GM21737 (cell line): ENCODE measurements around the gene PTRH1.

Source experiments
- ATAC-seq: cut with Tn5 transposase; IDR thresholded peaks from one replicate; pipeline ENCODE4 v1.9.1; 2021; ENCODE audit warnings: mild to moderate bottlenecking, moderate library complexity; ENCODE audit not compliant: unreplicated experiment

The PTRH1 gene

DNA sequence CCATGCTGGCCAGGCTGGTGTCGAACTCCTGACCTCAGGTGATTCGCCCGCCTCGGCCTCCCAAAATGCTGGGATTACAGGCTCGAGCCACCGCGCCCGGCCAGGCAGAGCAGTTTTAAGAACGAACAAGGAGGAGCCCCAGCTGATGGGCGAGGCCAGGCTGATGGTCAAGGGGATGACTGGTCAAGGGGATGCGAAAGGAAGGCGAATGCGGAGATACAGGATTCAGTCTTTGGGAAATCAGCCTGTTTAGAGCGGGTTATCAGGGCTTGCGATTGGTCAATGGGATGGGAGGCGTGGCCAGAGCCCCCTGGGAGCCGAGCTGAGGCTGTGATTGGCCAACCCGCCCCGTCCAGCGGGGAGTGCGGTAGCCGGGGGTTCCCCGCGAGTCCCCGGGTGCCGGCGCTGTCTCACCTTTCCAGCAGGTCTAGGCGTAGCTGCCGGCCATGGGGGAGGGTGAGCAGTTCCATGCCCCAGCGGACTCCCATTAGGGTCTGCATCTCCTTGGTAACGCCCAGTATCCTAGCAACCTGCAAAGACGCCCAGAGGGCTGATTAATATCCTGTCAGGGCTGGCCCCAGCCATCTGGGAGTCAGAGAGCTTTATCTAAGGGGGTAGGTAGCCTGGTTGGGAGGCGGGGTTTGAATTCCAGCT, 27.1 kb upstream of the PTRH1 start:
- no peak for ATAC-seq

DNA sequence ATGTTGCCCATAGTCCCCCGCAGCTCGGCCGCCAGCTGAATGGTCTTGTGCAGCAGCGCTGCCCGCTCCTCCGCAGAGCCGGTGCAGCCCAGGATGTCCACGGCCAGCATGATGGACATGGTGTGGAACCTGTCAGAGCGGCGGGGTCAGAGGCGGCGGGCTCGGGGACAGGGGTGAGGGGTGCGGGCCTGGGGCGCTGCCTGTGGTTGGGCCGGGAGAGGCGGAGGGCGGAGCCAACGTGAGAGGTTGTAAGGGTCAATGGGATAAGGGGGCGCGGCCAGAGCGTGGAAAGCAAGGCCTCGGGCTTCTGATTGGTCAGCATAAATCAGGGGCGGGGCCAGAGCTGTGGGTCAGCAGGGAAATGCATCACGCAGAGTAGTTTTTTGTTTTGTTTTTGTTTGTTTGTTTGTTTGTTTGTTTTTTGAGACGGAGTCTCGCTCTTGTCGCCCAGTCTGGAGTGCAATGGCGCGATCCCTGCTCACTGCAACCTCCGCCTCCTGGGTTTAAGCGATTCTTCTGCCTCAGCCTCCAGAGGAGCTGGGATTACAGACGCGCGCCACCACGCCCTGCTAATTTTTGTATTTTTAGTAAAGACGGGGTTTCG, 26.5 kb upstream of the PTRH1 start:
- ATAC-seq: no peak

DNA sequence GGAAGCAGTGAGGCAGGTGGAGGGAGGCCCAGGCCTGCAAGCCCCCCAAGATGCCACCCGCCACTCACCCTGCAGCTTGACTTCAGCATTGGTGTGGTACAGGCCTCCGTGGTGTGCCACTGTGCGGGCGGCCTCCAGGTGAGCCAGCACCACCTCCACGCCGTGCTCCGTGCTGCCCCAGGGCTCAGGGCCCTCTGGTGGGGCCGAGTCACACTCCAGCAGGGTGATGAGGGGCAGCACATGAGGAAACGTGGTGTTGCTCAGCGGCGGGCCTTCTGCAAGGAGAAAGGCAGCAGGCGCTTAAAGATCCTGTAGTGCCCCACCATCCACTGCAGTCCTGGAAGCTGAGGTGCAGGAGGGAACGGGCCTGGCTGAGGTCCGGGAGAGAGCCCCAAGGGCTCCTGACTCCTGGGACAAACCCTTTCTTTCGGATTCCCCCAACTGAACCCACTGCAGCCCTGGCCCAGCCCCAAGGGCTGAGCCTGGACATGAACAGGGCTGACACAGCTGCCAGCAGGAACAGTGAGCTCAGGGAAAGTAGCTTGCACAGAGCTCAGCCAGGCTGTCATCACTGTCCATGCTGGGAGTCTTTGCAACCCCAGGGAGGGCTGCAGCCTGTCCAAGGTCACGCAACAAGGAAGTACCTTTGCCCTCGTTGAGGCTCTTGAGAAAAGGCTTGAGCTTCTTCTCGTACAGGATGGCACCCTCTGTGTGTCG, 24.3 kb upstream of the PTRH1 start:
- ATAC-seq: no peak

DNA sequence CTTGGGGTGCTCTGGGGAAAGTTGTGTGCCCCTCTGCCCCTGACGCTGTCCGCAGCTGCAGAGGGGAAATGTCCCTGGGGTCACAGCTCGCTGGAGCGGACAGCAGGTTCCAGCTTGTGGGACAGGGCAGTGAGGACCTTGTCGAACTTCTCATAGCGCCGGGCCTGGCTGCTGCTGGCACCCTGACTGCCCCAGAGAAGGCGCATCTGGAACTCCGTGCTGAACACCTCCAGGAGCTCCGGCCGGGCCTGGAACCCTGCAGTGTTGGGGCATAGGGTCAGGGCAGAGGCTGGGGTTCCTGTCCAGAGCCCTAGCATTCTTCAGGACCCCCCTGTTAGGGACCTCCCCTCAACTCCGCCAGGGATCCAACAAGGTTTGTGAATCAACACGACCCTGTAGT, 23.2 kb upstream of the PTRH1 start:
- ATAC-seq: no peak

DNA sequence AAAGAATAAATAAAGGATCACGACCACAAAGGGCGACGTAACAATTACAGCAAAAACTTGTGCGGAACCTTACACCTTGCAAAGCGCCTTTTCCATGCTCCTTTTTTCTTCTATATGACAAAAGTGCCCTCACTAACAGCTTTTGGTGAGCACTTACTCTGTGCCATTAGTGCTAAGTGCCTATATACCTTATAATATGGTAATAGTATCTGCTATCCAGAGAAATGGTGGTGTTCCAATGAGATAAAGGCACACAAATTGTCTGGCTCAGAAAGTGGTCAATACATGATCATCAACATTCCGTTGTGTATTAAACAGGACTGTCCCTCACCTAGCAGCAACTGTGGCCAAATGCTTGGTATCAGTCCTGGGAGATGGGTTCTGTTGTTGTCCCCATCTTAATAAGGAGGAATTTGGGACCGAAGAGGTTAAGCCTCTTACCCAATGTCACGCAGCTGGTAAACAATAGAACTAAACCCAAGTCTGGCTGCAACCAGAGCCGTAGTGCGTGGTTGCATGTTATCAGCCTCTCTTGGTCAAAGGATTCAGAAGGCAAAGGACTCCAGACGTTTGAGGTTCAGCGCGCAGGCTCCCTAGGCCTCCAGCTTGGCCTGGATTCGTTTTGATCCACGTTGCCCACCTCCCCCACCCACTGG, 20.2 kb upstream of the PTRH1 start:
- ATAC-seq: no peak

DNA sequence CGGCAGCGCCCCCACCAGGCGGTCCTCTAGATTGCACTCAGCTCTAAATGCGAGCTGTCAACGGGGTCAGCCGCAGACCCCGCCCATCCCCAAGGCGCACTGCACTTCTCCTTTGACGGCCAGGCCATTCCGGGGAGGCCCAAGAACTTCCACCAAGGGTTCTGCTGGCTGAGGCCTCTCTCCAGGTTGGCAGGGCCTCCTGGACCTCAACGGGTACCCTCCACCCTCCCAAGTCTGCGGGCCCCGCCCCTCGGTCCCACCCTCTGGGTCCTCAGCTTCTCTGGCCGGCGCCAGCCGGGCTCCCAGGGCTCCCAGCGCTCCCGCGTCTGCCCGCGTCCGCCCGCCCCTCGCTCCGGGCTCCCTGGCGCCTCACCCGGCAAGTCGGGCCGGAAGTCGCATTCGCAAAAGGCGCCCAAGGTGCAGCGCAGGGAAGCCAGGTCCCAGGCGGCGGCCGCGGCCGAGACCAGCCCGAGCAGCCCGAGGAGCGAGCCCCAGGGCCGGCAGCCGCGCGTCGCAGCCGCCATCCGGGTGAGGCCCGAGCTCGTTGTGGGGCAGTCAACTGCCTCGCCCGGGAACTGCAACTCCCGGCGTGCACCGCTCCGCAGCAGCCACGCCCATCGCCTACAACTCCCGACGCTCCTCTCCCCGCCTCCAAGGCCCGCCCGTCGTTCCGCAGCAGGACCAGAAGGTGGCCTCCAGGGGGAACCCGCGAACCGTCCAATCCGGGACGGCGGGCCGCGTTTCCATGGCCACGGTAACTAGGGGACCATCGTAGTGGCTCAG, 19.5 kb upstream of the PTRH1 start, which contains the start of gene TOR2A:
TSS of gene TOR2A (minus strand) at position 548 of the 783 bp plus-strand sequence. CDS start at position 524, 24 bp downstream.
- peak; percentile 80 for ATAC-seq

DNA sequence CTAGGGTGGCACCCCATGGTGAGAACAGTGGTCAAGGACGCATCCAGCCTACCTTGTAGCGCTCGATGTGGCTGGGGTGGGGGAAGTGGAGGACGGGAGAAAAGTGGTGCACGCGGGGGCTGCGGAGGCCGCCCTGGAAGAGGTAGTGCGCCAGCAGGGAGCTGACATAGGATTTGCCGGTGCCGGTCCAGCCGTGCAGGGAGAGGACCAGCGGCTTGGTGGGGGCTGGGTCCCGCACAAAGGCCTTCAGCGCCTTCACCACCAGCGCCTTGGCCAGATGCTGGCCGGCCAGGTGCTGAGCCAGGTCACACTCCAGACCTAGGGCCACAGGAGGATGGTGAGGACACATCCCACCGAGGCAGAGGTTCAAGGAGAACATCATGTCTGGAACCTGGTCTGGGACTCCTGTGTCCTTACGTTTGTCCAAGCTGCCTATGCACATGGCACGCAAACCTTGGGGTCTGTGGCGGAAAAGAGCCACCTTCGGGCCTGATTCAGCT, 18.8 kb upstream of the PTRH1 start:
- no peak for ATAC-seq

DNA sequence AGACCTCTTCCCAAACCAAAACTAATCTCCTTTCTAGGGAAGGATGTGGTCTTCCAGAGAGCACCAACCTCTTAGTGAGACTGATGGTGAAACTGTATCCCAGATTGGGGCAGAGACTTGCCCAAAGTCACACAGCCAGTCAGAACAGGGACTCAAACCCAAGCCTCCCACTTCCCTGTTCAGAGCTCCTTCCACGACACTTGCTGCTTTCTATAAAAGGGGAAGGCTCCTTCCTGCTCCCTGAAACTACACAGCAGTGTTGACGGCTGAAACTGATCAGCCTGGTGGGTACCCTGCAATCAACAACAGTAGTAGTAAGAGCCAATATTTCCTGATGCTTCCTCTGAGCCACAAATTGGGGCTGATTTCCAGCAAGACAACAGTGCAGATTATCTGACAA, 18.2 kb upstream of the PTRH1 start:
- ATAC-seq: no peak

DNA sequence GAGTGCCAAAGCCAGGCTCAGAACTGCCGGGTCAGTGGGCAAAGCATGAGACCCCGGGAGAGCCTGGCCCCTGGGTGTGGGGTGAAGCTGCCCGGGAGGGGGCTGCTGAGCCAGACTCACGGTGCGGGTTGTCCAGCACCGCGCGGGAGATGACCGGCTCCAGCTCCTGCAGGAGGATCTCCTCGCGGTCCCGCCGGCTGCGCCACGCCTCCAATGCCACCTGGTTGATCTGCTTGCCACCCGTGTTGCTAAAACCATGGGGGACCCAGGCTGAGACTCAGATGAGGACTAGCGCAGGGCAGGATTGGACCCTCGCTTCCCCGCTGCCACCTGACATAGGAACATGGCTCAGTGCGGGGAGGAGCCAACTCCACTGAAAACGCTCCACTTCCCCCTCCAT, 17.0 kb upstream of the PTRH1 start:
- no peak for ATAC-seq

DNA sequence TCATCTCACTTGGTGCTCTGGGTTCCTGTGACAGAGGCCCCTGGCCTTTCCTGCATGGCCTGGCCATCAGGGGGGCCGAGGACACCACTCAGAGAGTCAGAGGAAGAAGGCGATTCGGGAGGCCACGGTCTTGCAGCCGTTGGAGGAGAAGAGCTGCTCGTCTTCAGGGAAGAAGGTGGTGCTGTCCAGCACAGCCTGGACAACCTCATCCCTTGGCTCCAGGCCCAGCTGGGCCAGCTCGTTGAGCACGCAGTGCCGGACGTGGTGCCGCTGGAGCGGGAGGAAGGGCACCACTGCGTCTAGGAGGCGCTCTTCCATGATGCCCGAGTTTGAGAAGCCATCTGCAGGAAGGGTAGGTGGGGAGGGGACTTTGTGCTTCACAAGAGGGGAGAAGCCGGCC, 16.5 kb upstream of the PTRH1 start:
- ATAC-seq: no peak

DNA sequence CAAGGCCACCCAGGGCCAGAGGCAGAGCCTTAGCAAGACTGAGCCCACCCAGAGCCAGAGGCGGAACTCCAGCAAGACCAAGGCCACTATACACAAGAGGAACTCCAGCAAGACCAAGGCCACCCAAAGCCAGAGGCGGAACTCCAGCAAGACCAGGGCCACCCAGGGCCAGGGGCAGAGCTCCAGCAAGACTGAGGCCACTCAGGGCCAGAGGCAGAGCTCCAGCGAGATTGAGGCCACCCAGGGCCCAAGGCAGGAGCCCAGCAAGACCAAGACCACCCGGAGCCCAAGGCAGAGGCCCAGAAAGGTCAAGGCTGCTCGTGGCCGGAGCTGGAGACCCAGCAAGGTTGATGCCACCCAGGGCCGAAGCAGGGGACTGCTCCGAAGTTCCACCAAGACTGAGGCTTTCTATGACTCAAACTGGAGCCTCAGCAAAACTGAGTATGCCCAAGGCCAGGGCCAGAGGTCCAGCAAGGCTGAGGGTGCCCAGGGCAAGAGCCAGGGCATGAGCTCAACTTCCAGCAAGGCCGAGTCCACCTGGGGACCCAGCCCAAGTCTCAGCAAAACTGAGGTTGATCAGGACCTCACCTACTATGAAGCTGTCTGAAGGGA, 15.4 kb upstream of the PTRH1 start:
- no peak for ATAC-seq

DNA sequence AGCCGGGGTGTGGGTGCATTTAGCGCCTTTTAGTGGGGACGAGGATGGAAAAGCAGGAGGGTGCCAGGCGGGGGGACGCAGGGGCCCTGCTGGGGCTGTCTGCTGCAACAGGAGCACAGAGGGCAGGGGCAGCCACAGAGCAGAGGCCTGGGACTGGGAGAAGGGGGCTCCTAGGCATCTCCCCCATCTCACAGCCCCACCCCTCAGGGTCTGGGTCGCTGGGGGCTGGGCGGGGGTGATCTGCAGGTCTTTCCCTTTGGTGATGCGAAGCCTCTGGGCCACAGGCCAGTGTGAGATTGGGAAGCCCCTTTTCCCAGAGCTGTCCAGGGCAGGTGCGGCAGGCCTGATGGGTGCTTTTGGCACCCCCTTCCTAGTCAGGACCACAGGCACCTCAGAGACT, 14.8 kb upstream of the PTRH1 start:
- ATAC-seq: no peak

DNA sequence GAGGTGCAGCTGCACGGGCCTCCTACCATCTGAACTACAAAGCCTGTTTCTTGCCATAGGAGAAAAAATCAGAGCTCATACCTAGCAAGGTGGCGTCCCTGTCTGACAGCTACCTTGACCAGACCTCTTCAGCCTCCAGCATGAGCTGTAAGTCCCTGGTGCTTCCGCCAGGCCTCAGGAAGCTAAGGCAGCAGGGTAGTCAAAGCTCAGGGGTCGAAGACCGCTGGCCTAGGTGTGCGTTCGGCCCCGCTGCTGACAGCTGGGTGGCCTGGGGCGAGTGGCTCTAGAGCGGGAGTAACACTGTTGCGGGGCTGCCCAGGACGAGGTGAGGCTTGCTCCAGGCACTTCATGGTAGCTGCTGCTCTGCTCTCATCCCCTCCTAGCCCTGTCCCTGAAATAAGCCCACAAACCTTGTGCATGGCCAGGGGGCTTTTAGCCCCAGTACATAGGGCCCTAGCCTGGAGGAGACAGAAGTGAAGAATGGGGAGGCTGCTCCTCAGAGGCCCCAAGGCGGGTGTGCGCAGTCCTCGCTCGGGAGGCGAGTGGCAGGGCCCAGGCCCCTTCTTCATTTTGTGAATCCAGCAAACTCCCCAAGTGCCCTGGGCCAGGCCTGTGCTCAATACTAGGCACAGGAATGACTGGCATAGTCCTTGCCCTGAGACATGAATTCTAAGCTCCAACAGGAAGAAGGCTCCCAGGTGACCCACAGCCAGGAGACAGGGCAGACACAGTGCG, 14.2 kb upstream of the PTRH1 start:
- no peak for ATAC-seq

DNA sequence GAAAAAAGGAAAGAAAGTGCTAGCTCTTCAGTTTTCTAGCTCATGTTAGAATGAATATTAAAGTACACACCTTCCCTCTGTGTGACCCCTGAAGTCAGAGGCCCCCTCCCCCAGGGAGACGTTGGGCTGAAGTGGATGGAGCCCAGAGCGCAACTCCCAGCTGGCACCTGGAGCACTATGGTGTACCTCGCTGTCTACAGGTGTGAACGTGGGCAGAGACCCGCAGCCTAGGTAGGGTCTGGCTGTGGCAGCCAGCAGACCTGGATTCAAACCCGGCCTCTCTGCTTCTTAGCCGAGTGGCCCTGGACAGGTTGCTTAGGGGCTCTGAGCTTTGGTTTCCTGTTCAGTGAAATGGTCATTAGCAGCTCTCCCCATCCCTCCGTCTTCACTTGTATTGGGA, 13.3 kb upstream of the PTRH1 start:
- ATAC-seq: no peak

DNA sequence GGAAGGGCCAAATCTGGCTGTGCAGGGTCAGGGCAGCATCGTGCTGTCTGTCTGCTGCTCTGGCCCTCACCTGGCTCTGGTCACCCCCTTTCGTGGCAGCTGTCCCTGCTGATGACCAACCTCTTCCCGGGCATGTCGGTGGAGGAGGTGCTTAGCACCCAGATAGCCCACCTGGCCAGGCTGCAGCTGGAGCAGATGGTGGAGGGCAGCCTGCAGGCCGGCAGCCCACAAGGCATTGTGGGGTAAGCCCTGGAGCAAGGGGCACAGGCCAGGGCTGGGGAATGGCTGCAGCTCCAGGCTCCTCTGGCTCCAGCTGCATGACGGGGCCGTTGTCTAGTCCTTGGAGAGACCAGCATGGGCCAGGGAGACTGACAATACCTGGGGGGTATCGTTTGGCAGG, 11.4 kb upstream of the PTRH1 start:
- ATAC-seq: no peak

DNA sequence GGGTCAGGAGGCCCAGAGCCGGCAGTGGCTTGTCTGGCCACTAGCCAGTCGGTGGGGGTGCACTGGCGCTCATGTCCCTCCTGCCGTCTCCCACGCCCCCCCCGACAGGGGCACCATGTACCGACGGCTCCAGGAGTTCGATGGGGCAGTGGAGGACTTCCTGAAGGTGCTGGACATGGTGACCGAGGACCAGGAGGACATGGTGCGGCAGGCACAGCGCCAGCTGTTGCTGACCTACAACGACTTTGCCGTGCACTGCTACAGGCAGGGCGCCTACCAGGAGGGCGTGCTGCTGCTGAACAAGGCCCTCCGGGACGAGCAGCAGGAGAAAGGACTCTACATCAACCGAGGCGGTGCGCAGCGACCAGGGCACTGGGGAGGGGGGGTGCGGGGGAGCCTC, 8.5 kb upstream of the PTRH1 start:
- ATAC-seq: no peak

DNA sequence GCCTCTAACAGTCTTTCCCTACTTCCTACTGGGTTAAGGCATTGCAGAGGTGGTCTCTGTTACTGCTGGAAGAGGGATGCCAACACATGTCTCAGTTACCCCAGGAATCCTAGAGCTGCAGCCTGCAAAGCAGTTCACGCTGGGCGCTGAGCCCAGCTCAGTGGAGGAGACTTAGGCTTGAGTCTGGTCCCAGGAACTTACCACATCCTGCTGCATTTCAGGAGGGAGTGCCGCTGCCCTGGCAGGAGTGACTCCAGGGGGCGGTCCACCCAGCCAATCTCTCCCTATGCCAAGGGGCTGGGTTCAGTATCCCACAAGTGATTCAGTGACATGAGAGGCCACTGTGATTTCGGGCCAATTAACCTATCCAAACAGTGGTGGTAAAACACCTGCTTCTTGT, 8.0 kb upstream of the PTRH1 start:
- ATAC-seq: no peak

DNA sequence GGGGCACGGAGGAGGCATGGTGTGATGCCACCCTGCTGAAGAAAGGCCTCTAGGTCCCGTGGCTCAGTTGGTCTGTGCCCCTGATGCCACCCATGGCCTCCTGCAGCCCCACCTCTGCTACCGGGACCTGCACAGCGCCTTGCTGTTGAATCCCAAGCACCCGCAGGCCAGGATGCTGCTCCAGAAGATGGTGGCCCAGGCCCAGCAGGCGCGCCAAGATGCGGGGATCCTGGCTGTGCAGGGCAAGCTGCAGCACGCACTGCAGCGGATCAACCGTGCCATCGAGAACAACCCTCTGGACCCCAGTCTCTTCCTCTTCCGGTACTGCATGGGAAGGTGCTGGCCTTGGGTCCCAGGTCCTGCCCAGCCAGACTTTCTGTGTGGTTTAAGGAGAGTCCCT, 7.5 kb upstream of the PTRH1 start:
- ATAC-seq: no peak

DNA sequence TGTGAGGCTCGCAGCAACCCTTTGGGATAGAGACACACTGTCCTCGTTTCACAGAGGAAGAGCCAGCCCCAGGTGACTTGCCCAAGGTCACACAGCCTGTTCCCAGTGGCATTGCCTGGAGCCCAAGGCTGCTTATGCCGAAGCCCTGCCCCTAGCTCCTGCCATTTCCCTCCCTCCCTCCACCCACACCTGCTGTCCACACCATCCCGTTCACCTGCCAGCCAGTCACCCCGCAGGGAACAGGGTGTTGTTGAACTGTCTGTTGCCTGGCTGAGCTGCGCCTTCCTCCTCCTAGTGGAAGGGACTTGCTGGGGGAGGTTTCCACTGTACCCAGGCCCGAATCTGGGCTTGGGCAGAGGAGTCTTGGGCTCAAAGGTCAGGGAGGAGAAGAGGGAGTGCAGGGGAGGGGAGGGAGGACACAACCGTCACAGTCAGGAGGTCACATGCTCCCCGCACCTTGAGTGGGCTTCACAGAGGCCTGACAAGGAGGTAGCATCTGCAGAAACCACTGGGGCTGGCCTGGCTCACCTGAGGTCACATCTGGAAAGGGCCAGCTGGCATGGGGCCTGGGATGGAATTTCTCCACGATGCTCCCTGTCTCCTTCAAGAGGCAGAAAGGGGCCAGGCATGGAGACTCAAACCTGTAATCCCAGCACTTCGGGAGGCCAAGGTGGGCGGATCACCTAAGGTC, 6.7 kb upstream of the PTRH1 start:
- ATAC-seq: no peak
